GM12878 (cell line): ENCODE measurements around the gene CTIF.

Experiments used
- BMI1 ChIP-seq: fragments of 450-650 bp; IDR thresholded peaks from 2 replicates; pipeline ENCODE4 v1.6.1; 2016; ENCODE audit warnings: mild to moderate bottlenecking, moderate library complexity, borderline replicate concordance
- EP300 ChIP-seq, 2 experiments: fragments of 150-350 bp in 1 of 2; IDR thresholded peaks; 2 replicates each; pipeline ENCODE4 v1.6.1; 2011 to 2012; ENCODE audit warnings: low read depth in 2 of 2, low read length in 2 of 2, borderline replicate concordance in 1 of 2, improper control_type of control experiment in 1 of 2, inconsistent platforms in 1 of 2; ENCODE audit not compliant: control insufficient read depth in 1 of 2
- EZH2 ChIP-seq: IDR thresholded peaks from 2 replicates; pipeline ENCODE4 v1.6.1; 2012; ENCODE audit warnings: low read depth, mild to moderate bottlenecking, control low read depth, inconsistent platforms, low read length, borderline replicate concordance; ENCODE audit not compliant: control insufficient read depth
- JUND ChIP-seq: IDR thresholded peaks from 2 replicates; pipeline ENCODE4 v1.6.1; 2012; ENCODE audit warnings: low read depth, mild to moderate bottlenecking, low read length, improper control_type of control experiment, moderate library complexity
- MAX ChIP-seq: IDR thresholded peaks from 2 replicates; pipeline ENCODE4 v1.6.1; 2012; ENCODE audit warnings: low read depth, low read length, improper control_type of control experiment
- NFIC ChIP-seq: IDR thresholded peaks from 2 replicates; pipeline ENCODE4 v1.6.1; 2012; ENCODE audit warnings: low read depth, mild to moderate bottlenecking, inconsistent platforms, low read length, moderate library complexity
- POLR2A ChIP-seq: IDR thresholded peaks from 2 replicates; pipeline ENCODE4 v1.6.1; 2011; ENCODE audit warnings: low read depth, mild to moderate bottlenecking, low read length
- POLR2AphosphoS5 ChIP-seq: IDR thresholded peaks from 2 replicates; pipeline ENCODE4 v1.6.1; 2011; ENCODE audit warnings: mild to moderate bottlenecking, low read length, inconsistent platforms
- RAD21 ChIP-seq: IDR thresholded peaks from 2 replicates; pipeline ENCODE4 v1.6.1; 2011; ENCODE audit warnings: mild to moderate bottlenecking, low read depth, low read length, moderate library complexity; ENCODE audit not compliant: insufficient read depth
- SMAD1 ChIP-seq: fragments of 450-650 bp; IDR thresholded peaks from 2 replicates; pipeline ENCODE4 v1.6.1; 2018; ENCODE audit warnings: mild to moderate bottlenecking, low read depth; ENCODE audit not compliant: partially characterized antibody
- SMC3 ChIP-seq: IDR thresholded peaks from 2 replicates; pipeline ENCODE4 v1.6.1; 2011; ENCODE audit warnings: low read length, improper control_type of control experiment, borderline replicate concordance
- ZSCAN29 ChIP-seq: fragments of 450-650 bp; IDR thresholded peaks from 2 replicates; pipeline ENCODE4 v1.6.1; 2017; ENCODE audit warnings: mild to moderate bottlenecking, moderate library complexity
- TF ChIP-seq, protein P1 (sequence below), 3 experiments: IDR thresholded peaks in 2 of 3; conservative IDR thresholded peaks in 1 of 3; 2 replicates each; pipeline ENCODE4 v1.5.1; 2011; ENCODE audit warnings: low read depth in 3 of 3, low read length in 3 of 3, mild to moderate bottlenecking in 3 of 3, control low read depth in 2 of 3, moderate library complexity in 2 of 3, inconsistent platforms in 1 of 3, mixed read lengths in 1 of 3; ENCODE audit not compliant: control insufficient read depth in 2 of 3, insufficient read depth in 1 of 3; ENCODE audit errors: extremely low read depth in 1 of 3
- TF ChIP-seq, protein P2 (sequence below): IDR thresholded peaks from 2 replicates; pipeline ENCODE4 v1.6.1; 2012; ENCODE audit warnings: mild to moderate bottlenecking, low read depth, low read length

DNA sequence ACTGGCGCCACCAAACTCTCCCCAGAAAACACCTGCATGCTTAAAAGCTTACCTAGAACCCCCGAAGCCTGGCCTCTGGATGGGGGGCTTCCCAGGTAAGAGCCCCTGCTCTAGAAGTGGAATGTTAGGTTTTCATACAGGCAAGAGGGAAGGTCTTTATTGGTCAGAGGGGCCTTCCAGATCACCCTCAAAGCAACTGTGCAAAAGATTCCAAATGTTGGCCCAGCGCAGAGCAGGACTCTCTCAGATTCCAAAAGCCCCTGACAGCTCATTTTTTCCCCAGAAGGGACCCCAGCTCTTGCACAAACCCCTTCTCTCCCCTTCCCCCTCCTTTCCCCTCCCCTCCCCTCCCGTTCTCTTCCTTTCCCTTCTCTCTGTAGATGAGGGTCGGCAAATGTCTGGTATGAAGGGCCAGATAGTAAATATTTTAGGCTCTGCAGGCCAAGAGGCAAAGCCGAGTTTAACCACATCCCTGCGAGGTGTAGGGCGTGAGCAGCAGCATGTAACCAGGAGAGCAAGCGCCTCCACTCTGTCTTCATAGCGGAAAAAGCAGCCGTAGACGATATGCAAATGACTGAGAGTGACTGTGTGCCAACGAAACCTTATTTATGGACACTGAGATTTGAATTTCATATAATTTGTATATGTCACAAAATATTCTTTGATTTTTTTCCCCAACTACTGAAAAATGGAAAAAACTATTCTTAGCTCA lies 295.0 kb downstream of the CTIF start:
- TF ChIP-seq, protein P1, sequence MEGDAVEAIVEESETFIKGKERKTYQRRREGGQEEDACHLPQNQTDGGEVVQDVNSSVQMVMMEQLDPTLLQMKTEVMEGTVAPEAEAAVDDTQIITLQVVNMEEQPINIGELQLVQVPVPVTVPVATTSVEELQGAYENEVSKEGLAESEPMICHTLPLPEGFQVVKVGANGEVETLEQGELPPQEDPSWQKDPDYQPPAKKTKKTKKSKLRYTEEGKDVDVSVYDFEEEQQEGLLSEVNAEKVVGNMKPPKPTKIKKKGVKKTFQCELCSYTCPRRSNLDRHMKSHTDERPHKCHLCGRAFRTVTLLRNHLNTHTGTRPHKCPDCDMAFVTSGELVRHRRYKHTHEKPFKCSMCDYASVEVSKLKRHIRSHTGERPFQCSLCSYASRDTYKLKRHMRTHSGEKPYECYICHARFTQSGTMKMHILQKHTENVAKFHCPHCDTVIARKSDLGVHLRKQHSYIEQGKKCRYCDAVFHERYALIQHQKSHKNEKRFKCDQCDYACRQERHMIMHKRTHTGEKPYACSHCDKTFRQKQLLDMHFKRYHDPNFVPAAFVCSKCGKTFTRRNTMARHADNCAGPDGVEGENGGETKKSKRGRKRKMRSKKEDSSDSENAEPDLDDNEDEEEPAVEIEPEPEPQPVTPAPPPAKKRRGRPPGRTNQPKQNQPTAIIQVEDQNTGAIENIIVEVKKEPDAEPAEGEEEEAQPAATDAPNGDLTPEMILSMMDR (IDR thresholded peaks at IDR 0.05 in 2 of 3, conservative IDR thresholded peaks at IDR 0.05 in 1 of 3; ENCODE audit: control insufficient read depth in 2 of 3, extremely low read depth in 1 of 3, insufficient read depth in 1 of 3, low read depth in 3 of 3, low read length in 3 of 3) = no peak
- TF ChIP-seq POLR2A = peak; percentile 71
- peak; percentile 29; the same call in 1 of the 2 replicates for TF ChIP-seq MAX
- TF ChIP-seq EZH2 = no peak
- no peak for TF ChIP-seq ZSCAN29
- no peak for TF ChIP-seq RAD21
- no peak for TF ChIP-seq JUND
- peak; percentile 81 for TF ChIP-seq POLR2AphosphoS5
- 0 out of 4 replicates have a peak, but pooled peaks of 1 of the 2 experiments have one; percentile 28 for TF ChIP-seq EP300 (IDR thresholded peaks at IDR 0.05; ENCODE audit: borderline replicate concordance in 1 of 2, control insufficient read depth in 1 of 2, low read depth in 2 of 2, low read length in 2 of 2)
- no peak for TF ChIP-seq SMAD1
- TF ChIP-seq SMC3 = no peak
- no peak for TF ChIP-seq BMI1
- TF ChIP-seq, protein P2, sequence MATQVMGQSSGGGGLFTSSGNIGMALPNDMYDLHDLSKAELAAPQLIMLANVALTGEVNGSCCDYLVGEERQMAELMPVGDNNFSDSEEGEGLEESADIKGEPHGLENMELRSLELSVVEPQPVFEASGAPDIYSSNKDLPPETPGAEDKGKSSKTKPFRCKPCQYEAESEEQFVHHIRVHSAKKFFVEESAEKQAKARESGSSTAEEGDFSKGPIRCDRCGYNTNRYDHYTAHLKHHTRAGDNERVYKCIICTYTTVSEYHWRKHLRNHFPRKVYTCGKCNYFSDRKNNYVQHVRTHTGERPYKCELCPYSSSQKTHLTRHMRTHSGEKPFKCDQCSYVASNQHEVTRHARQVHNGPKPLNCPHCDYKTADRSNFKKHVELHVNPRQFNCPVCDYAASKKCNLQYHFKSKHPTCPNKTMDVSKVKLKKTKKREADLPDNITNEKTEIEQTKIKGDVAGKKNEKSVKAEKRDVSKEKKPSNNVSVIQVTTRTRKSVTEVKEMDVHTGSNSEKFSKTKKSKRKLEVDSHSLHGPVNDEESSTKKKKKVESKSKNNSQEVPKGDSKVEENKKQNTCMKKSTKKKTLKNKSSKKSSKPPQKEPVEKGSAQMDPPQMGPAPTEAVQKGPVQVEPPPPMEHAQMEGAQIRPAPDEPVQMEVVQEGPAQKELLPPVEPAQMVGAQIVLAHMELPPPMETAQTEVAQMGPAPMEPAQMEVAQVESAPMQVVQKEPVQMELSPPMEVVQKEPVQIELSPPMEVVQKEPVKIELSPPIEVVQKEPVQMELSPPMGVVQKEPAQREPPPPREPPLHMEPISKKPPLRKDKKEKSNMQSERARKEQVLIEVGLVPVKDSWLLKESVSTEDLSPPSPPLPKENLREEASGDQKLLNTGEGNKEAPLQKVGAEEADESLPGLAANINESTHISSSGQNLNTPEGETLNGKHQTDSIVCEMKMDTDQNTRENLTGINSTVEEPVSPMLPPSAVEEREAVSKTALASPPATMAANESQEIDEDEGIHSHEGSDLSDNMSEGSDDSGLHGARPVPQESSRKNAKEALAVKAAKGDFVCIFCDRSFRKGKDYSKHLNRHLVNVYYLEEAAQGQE = no peak
- TF ChIP-seq NFIC = peak; percentile 51; the same call in 1 of the 2 replicates
